KOPT-K1 (cell line): ENCODE data around the gene PLA1A.

ENCODE experiments used
- H3K27ac ChIP-seq: fragments of 200-600 bp; sonication (generic); 2 replicates; pipeline ENCODE4 v1.5.1; 2016; ENCODE audit warnings: antibody characterized with exemption, mild to moderate bottlenecking, low read depth, low read length; ENCODE audit not compliant: poor library complexity, severe bottlenecking
- H3K36me3 ChIP-seq: fragments of 200-600 bp; sonication (generic); 2 replicates; pipeline ENCODE4 v1.5.1; 2017; ENCODE audit warnings: antibody characterized with exemption, mild to moderate bottlenecking, low read length, moderate library complexity; ENCODE audit not compliant: insufficient read depth
- H3K9me3 ChIP-seq: fragments of 200-600 bp; sonication (generic); 2 replicates; pipeline ENCODE4 v1.5.1; 2017; ENCODE audit warnings: antibody characterized with exemption, low read length, mild to moderate bottlenecking; ENCODE audit not compliant: insufficient read depth, poor library complexity, severe bottlenecking

PLA1A gene

DNA sequence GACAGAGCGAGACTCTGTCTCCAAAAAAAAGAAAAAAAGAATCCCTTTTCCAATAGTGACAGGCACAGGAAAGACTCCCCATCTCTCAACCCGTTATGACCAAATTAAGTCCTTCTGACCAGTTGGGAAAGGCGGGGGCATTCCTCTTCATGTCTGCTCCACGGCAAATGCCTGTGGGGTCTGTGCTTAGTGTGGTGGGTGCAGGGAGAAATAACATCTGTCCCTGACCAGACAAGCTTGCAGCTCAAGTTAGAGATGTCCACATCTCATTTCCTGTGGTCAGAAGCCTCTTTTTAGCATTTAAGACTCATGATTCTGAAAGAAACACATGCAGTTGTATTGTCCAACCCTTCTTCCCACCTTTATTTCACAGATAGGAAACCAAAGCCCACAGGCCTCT lies 16.2 kb downstream of the PLA1A start:
- no peaks in the 10 kb centered on the region for H3K36me3 ChIP-seq
- H3K27ac ChIP-seq: no peak overlapping the region
- peaks cover 8% of the 10 kb centered on the region for H3K9me3 ChIP-seq

DNA sequence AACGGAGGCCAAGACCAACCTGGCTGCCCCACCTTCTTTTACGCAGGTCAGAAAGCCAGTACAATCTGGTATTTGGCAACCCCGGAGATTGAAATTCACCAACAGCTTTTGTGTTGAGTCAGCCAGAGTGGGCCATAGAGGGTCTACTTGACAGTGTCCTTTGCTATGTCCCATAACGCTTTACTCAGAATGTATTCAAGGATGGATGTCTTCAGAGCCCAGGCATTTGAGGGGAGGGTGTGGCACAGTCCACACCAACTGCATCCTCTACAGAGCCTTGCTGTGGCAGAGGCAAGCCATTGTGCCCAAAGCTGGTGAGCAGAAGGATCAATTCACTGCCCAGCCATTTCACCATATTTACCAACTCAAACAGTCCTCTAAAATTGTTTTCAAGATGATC lies 18.4 kb downstream of the PLA1A start:
- peaks cover 4% of the 10 kb centered on the region for H3K9me3 ChIP-seq
- H3K36me3 ChIP-seq: no peaks in the 10 kb centered on the region
- H3K27ac ChIP-seq: no peak overlapping the region

DNA sequence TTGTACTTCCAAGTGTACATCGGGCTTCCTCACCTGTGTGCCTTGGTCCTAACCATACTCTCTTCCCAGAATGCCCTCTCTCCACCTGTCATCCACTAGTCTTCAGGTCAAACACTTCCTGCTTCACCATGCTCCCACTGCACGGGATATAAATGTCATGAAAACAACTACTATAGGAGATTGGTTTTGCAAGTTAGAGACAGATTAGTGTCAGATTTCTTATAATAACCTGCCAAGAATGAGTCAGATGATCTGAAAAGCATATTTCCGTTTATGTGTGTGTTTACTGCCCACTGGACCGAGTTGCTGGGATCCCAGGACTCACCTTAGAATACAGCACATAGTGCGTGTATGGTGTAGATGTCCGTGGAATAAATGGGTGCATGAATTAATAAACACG lies 21.4 kb downstream of the PLA1A start:
- no peak overlapping the region for H3K27ac ChIP-seq
- H3K36me3 ChIP-seq: no peaks in the 10 kb centered on the region
- no peaks in the 10 kb centered on the region for H3K9me3 ChIP-seq

DNA sequence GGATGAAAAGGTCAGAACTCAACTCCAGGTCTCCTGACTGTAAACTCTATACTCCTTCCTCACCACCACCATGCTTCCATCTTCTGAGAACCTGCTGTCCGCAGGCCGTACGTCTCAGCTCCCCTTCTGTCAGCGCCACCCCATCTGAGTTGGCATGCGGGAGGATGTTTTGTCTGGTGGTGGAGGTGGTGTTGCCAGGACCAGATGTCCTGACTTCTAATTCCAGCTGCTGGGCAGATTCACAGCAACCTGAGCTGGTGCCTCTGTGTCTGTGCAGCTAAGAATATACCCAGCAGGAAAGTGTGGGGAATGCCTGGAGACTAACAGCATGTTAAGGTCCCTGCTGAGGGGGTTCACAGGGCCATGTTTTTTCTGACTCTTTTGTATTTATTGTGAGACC lies 23.2 kb downstream of the PLA1A start:
- no peak overlapping the region for H3K27ac ChIP-seq
- no peaks in the 10 kb centered on the region for H3K36me3 ChIP-seq
- H3K9me3 ChIP-seq: no peaks in the 10 kb centered on the region

DNA sequence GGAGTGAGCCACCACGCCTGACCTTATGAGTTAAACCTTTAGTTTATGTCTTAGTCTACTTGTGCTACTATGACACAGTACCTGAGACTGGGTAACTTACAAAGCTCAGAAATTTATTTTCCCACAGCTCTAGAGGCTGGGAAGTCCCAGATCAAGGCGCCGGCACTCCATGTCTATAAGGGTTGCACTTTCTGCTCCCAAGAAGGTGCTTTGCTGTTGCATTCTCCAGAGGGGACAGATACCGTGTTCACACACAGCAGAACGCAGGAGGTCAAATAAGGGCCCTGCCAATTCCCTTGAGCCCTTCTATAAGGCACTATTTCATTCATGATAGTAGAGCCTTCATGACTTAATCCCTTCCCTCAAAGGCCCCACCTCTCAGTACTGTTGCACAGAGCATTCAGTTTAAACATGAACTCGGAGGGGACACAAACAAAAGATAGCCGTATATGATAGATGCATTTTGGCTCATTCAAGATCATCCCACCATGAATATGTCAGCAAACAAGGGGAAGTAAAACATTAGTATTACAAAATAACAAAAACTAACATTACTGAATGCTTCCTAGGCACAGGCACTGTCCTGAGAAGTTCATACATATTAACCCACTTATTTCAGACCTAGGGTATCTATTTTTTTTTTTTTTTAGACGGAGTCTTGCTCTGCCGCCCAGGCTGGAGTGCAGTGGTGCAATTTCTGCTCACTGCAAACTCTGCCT lies 26.5 kb downstream of the PLA1A start:
- no peaks in the 10 kb centered on the region for H3K36me3 ChIP-seq

DNA sequence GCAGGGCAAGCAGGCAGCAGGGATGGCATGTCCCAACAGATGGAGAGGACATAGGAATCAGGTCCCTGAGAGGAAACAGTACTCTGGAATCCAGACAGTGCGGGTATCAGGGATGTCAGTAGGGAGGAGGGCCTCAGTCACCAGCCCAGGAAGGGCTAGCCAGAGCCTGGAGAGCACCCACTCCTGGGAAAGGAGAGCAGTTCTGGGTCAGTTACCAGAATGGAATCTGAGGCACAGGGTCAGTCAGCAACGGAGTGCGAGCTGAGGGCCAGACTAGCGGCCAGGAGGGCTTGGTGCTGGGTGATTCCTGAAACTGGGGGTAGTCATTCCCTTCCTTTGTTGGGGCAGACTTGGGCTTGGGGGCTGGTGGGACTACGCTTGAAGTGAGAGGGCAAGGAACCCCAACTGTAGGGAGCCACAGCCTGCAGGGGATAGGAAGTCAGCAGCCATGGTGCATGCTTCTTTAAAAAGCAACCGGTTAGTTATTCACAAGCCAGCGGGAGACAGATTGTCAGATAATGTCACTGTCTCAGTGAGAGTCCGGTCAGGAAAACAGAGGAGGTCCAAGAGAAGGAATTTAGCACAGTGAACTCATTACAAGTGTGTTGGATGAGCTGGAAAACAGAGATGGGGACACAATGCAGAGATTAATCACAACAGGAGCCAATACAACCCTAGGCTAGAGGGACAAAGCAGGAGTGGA lies 27.9 kb downstream of the PLA1A start:
- H3K9me3 ChIP-seq: no peaks in the 10 kb centered on the region
- no peak overlapping the region for H3K27ac ChIP-seq
- no peaks in the 10 kb centered on the region for H3K36me3 ChIP-seq

More for the DNA sequence above, 26.5 kb downstream of the PLA1A start:
- Histone ChIP-seq H3K27ac (no peak overlapping the region), H3K9me3 (no peaks in the 10 kb centered on the region)

DNA sequence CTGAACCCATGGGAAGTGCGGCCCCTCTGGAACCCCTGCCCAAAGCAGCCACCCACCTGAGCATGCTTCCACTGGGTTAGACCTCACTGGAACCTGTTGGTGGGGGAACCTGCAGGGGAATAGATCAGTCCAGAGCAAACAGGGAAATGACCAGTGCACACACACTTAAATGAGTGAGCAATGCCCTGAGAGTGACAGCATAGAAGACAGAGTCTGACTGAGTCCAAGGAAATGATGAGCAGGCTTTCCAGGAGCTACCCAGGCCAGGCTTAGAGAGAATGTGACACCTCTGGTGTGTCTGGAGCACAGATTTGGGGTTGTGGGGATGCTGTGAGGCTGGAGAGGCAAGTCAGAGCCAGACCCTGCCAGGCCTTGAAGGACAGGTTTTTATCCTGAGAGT lies 28.5 kb downstream of the PLA1A start:
- no peaks in the 10 kb centered on the region for H3K36me3 ChIP-seq
- H3K27ac ChIP-seq: no peak overlapping the region

DNA sequence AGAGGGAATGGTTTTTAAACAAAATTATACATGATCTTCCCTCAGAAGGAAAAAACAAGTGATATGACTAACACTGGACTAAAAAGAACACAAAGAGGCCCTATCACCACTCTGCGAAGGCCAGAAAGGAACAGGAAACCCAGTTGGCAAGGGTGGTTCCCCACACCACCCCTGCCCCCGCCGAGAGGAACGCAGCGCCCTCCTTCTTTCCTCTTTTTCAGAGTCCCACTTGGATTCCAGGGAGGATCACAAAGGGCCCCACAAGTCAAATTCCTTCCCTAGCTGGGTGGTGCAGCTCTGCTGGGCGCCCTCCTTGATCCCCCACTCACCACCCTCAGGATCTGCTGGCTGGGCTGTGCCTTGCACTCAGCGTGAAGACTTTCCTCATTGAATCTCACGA lies 29.8 kb downstream of the PLA1A start:
- Histone ChIP-seq H3K27ac (no peak overlapping the region), H3K9me3 (no peaks in the 10 kb centered on the region), H3K36me3 (no peaks in the 10 kb centered on the region)

More for the DNA sequence above, 28.5 kb downstream of the PLA1A start:
- H3K9me3 ChIP-seq: no peaks in the 10 kb centered on the region

DNA sequence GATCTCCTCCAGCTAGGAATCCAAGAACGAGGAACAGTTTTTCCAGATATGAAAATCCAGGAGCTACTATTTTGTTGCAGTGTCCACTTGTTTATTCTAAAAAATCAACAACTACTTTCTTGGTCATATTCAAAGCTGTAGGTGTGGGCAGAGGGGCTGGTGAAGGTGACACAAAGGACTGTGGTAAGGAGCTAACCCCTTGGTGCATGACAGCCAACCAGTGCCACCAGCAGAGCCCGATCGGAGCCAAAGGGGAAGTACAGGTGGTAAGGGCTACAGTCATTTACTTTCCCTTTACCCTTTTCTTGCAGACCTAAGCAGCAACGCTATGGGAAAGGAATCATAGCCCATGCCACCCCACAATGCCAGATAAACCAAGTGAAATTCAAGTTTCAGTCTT lies 30.7 kb downstream of the PLA1A start:
- Histone ChIP-seq H3K9me3 (no peaks in the 10 kb centered on the region), H3K36me3 (no peaks in the 10 kb centered on the region), H3K27ac (no peak overlapping the region)

DNA sequence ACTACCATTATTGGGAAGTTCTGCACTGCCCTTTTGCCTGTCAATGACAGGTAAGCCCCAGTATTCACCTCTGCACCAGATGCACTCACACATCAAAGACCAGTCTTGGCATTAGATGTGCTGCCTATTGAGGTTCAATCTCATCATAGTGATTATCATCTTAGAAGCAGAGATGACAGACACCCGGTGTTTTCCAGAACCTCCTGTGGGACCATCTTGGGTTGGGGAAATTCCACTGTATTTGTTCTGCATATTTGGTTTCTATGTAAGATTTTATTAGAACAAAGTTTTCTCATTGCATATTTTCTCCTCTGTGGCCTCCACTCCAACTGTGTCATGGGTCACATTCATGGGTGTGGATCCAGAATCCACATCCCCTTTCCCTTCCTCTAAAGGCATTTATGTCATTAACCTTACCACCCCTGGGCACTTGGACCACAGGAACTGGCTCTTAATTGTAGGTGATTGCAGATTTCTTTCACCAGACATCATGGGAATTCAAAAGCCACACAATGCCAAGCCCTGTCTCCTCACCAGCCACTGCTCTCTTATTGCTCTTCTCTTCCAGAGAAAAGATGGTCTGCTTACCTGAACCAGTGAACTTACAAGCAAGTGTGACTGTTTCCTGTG lies 31.2 kb downstream of the PLA1A start:
- no peak overlapping the region for H3K27ac ChIP-seq
- H3K36me3 ChIP-seq: no peaks in the 10 kb centered on the region
- H3K9me3 ChIP-seq: no peaks in the 10 kb centered on the region

DNA sequence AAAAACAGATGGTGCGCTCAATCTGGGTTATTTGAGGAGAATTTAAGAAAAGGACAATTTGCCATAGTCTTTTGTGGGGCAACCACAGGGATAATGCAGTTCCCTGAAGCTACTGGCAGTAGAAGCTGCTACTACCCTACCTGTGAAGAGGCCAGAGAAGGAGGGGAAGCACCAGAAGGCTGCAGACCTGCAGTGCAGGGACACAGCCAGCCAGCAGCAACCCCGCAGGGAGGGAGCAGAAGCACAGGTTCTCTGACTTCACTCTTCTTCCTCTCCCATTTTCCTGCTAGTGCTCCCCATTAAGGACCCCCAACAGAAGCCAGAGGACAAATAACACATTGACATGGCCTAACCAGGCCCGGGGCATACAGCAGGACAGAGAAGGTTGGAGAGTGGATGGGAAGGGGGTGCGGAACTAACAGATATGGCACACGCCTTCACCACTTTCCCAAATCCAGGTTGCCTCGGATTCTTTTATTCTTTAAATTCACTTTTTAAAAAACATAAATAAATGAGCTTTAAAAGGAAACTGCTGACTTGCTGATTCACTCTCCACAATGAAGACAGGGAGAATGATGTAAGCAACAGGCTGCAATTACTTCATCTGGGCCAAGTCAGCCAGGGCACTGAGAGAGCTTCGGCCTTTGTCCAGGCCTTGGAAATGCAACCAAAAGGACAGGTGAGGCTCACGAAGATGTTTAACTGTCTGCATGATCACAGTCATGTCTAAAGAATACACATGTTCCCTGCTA lies 32.6 kb downstream of the PLA1A start:
- Histone ChIP-seq H3K36me3 (no peaks in the 10 kb centered on the region), H3K27ac (no peak overlapping the region), H3K9me3 (no peaks in the 10 kb centered on the region)

DNA sequence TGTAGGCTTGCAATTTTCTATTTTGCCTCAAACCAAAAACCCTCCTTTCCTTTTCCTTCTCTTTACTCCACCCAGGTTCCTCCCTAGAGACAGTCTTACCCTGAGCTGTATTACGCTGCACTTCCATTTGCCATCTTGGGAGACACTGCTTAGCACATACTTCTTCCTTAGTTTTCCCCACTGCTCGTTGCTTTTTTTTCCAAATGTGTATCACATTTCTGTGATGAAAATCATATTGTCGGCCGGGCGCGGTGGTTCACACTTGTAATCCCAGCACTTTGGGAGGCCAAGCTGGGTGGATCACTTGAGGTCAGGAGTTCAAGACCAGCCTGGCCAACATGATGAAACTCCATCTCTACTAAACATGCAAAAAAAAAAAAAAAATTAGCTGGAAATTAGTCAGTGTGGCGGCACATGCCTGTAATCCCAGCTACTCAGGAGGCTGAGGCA lies 33.2 kb downstream of the PLA1A start:
- no peak overlapping the region for H3K27ac ChIP-seq
- H3K36me3 ChIP-seq: no peaks in the 10 kb centered on the region
- no peaks in the 10 kb centered on the region for H3K9me3 ChIP-seq

DNA sequence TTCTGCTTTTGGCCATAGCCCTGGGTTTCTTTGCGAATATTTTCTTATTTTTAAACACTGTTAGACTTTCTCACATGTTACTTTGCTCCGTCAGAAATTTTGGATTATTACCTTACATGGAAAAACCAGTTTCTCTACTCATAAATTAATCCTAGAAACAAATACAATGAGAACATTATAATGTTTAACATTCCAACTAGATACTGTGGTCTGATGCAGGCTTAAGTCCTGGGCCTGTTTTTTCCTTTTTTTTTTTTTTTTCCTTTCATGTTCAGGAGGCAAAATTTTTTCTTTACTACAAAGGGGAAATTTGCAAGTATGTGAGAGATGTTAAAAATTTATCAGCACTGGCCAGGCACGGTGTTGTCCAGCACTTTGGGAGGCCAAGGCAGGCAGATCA lies 33.8 kb downstream of the PLA1A start:
- H3K9me3 ChIP-seq: no peaks in the 10 kb centered on the region
- no peak overlapping the region for H3K27ac ChIP-seq
- H3K36me3 ChIP-seq: no peaks in the 10 kb centered on the region

DNA sequence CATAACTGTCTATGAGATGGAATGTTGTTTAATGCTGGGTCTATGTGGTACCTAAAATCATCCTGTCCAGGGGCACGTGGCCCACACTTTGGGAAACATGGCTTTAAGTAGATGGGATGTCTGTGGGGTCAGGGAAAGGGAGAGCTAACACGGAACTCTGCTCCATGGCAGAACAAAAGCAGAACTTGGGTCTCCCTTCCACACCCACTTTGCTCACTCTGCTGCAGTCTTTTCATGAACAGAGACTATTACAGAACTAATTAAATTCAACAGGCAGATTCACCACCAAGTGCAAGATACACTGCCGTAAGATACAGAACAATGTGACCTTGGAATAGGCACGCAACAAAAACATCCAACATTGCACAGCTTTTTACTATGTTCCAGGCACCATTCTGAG lies 34.5 kb downstream of the PLA1A start:
- H3K9me3 ChIP-seq: no peaks in the 10 kb centered on the region

DNA sequence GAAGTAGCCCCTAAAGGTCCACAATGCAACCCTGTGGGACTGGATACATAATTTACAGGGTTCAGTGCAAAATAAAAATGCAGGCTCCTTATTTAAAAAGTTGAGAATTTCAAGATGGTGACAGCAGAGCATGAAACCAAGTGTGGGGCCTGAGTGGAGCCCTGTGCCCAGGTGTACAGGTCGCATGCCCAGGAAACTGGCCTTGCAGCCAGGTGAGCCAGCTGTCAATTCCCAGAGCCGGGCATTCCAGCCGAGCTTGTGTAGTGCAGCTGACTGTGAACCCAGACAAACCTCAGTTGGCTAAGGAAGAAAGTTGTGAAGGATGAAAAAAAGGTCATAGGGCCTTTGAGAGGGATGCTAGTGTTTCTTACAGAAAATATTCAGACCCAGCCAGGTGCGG lies 35.1 kb downstream of the PLA1A start:
- Histone ChIP-seq H3K27ac (no peak overlapping the region), H3K9me3 (no peaks in the 10 kb centered on the region), H3K36me3 (no peaks in the 10 kb centered on the region)

More for the DNA sequence above, 34.5 kb downstream of the PLA1A start:
- Histone ChIP-seq H3K27ac (no peak overlapping the region), H3K36me3 (no peaks in the 10 kb centered on the region)
